Measurements from ENCODE around the gene RMDN2. TPM values are rescaled to one million over a fixed set of nuclear protein-coding genes. Genes with fewer than 3 reads are reported as not detected.

The RMDN2 gene
- total and polyA plus RNA-seq, 11 donors, result 2.7 to 7.2 (median 5.7) TPM

DNA sequence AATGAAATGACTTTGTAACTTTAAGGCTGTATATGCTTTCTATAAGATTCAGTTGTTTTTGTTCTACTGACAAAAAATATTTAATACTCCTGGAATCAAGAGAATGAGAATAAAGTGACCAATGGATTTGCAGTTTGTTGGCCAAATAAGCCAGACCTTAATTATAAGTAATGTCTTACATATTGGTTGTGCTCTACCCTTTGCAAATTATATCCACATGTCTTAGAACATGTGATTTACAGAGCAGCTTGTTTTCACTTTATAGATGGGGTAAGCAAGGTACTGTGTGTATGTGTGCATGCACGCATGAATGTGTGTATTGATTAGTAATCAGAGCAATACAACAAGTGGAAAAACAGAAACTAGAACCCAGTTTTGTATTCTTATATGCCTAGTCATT, 59.1 kb downstream of the RMDN2 start:
- Histone ChIP-seq H3K27me3 (no peaks in the 10 kb centered on the region), H3K9me3 (no peaks in the 10 kb centered on the region), H3K27ac (no peak overlapping the region), H3K4me1 (peaks cover 0 to 8% (median 0%) of the 10 kb centered on the region in 12 donors), H3K4me3 (no peak overlapping the region), H3K36me3 (no peaks in the 10 kb centered on the region)
- ATAC-seq, result no peak
- intact Hi-C loops (cut with DNase I), result loop anchor here in 7 of 10 donors (2.0 to 10.0 kb wide), 6 partner anchors 81 to 293 kb away; partner anchors contain the start of gene CYP1B1 (in 1 of the 7)
- DNase-seq, result no peak
- TF ChIP-seq POLR2A (IDR thresholded peaks at IDR 0.05), result no peak
- TF ChIP-seq, protein P1, sequence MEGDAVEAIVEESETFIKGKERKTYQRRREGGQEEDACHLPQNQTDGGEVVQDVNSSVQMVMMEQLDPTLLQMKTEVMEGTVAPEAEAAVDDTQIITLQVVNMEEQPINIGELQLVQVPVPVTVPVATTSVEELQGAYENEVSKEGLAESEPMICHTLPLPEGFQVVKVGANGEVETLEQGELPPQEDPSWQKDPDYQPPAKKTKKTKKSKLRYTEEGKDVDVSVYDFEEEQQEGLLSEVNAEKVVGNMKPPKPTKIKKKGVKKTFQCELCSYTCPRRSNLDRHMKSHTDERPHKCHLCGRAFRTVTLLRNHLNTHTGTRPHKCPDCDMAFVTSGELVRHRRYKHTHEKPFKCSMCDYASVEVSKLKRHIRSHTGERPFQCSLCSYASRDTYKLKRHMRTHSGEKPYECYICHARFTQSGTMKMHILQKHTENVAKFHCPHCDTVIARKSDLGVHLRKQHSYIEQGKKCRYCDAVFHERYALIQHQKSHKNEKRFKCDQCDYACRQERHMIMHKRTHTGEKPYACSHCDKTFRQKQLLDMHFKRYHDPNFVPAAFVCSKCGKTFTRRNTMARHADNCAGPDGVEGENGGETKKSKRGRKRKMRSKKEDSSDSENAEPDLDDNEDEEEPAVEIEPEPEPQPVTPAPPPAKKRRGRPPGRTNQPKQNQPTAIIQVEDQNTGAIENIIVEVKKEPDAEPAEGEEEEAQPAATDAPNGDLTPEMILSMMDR (IDR thresholded peaks at IDR 0.05), result no peak
- 26 to 97% (median 96%) methylated on average over 1 of the region's 1 CpG for WGBS, 4 donors

DNA sequence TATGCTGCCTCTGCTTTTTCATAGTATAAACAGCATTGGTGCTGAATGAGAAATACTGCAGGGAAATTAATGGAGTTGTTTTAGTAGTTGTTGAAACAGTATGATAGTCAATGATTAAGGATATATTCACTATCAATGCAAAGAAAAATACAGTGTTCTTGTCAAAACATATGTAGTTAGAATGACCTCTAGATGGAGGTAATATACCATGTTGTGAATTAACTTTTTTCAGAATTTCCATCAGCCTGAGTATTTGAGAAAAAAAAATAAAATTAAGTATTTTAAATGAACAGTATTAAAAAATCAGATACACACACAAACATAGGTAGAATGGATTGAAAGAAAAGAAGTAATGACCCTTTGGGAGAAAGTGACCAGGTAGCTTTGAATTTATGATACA, 59.5 kb downstream of the RMDN2 start:
- no peak overlapping the region for H3K4me3 ChIP-seq
- H3K9me3 ChIP-seq, result no peaks in the 10 kb centered on the region
- H3K36me3 ChIP-seq, result no peaks in the 10 kb centered on the region
- H3K27ac ChIP-seq, result no peak overlapping the region
- intact Hi-C loops (cut with DNase I), result loop anchor here in 7 of 10 donors (2.0 to 10.0 kb wide), 6 partner anchors 80 to 293 kb away; partner anchors contain the start of gene CYP1B1 (in 1 of the 7)
- DNase-seq (no peak), ATAC-seq (no peak)
- peaks cover 0 to 8% (median 0%) of the 10 kb centered on the region in 12 donors for H3K4me1 ChIP-seq
- H3K27me3 ChIP-seq, result no peaks in the 10 kb centered on the region
- no peak for TF ChIP-seq POLR2A (IDR thresholded peaks at IDR 0.05)
- TF ChIP-seq, protein P1 (IDR thresholded peaks at IDR 0.05), result peak in 5 of 12 donors; percentile 14 to 45 (median 27)

DNA sequence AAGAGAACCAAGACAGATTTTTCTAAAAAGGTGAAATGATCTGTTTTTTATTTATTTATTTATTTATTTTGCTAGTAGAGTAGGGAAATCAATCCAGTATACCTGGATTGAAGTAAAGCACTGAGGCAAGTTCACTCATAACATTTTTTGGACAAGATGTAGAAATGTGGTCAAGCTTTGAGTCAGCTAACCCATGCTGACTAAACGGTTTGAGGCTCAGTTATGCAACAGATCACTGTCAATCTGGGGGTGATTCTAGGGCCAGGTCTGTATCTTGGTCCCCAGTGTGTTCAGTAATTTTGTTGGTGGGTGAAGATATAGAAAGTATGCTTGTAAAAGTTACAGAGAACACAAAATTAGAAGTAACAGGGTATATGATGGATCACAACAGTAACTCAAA, 60.2 kb downstream of the RMDN2 start:
- DNase-seq (no peak), ATAC-seq (no peak)
- intact Hi-C loops (cut with DNase I), result loop anchor here in 5 of 10 donors (2.0 to 10.0 kb wide), 5 partner anchors 79 to 289 kb away; no protein-coding TSS in a partner anchor
- Histone ChIP-seq H3K4me3 (no peak overlapping the region), H3K9me3 (no peaks in the 10 kb centered on the region), H3K27me3 (no peaks in the 10 kb centered on the region), H3K27ac (no peak overlapping the region), H3K36me3 (no peaks in the 10 kb centered on the region), H3K4me1 (peaks cover 0 to 8% (median 0%) of the 10 kb centered on the region in 12 donors)
- 67 to 82% (median 79%) methylated on average over 1 of the region's 1 CpG for WGBS, 4 donors
- TF ChIP-seq, protein P1 (IDR thresholded peaks at IDR 0.05), result no peak

DNA sequence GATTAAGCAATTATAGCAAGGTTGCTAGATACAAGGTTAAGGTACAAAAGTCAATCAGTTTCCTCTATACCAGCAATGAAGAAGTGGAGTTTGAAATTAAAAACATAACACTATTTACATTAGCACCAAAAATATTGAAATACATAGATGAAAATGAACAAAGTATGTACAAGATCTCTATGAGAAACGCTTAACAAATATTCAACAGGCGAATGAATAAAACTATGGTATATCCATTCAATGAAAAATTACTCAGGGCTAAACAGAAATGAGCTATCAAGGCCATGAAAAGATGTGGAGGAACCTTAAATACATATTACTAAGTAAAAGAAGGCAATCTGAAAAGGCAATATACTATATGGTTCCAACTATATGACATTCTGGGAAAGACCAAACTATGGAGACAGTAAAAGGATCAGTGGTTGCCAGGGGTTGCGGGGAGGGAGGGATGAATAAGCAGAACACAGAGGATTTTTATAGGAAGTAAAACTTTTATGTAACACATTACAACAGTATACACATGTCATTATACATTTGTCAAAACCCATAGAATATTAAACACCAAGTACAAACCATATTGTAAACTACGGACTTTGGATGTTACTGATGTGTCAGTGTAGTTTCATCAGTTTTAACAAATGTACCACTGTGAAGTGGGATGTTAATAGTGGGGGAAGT, 62.1 kb downstream of the RMDN2 start:
- no peaks in the 10 kb centered on the region for H3K27me3 ChIP-seq
- H3K27ac ChIP-seq, result no peak overlapping the region
- DNase-seq, result no peak
- peaks cover 0 to 6% (median 0%) of the 10 kb centered on the region in 12 donors for H3K4me1 ChIP-seq
- no peak for TF ChIP-seq POLR2A (IDR thresholded peaks at IDR 0.05)
- TF ChIP-seq, protein P1 (IDR thresholded peaks at IDR 0.05), result no peak
- no peaks in the 10 kb centered on the region for H3K36me3 ChIP-seq
- no peak for ATAC-seq
- intact Hi-C loops (cut with DNase I), result loop anchor here in 4 of 10 donors (5.0 to 10.0 kb wide), 4 partner anchors 78 to 285 kb away; no protein-coding TSS in a partner anchor
- 94 to 98% (median 97%) methylated on average over 4 of the region's 4 CpGs for WGBS, 4 donors
- no peaks in the 10 kb centered on the region for H3K9me3 ChIP-seq
- H3K4me3 ChIP-seq, result no peak overlapping the region
